Heart right ventricle (tissue), 16 donors: ENCODE measurements around the gene PATJ. TPM values are rescaled to one million over a fixed set of nuclear protein-coding genes. Genes with fewer than 3 reads are reported as not detected.

Source experiments
- ATAC-seq, 8 donors: fragments of 200-7000 bp; cut with Tn5 transposase; one replicate each; pipeline ENCODE4 v1.9.1; 2020; ENCODE audit warnings: mild to moderate bottlenecking in 8 of 8, moderate library complexity in 8 of 8, moderate number of reproducible peaks in 1 of 8
- DNase-seq, 2 donors: peaks; one replicate each; pipeline ENCODE4 v3.0.0-alpha.2; 2020
- H3K27ac ChIP-seq, 10 donors: fragments of 200-600 bp; sonication (generic) in 2 of 10; one replicate each; pipeline versions ENCODE4 v1.5.0 to v1.8.0; 2020 to 2022; ENCODE audit warnings: mild to moderate bottlenecking in 3 of 10
- H3K27me3 ChIP-seq, 7 donors: fragments of 200-600 bp; one replicate each; pipeline ENCODE4 v1.8.0; 2021 to 2022; ENCODE audit warnings: mild to moderate bottlenecking in 2 of 7
- H3K36me3 ChIP-seq, 9 donors: fragments of 200-600 bp; sonication (generic) in 1 of 9; one replicate each; pipeline versions ENCODE4 v1.5.0 to v1.8.0; 2020 to 2022; ENCODE audit warnings: mild to moderate bottlenecking in 2 of 9
- H3K4me1 ChIP-seq, 9 donors: fragments of 200-600 bp; sonication (generic) in 1 of 9; one replicate each; pipeline versions ENCODE4 v1.5.0 to v1.8.0; 2020 to 2022; ENCODE audit warnings: mild to moderate bottlenecking in 4 of 9
- H3K4me3 ChIP-seq, 10 donors: fragments of 200-600 bp; sonication (generic) in 2 of 10; one replicate each; pipeline versions ENCODE4 v1.5.0 to v1.8.0; 2020 to 2022; ENCODE audit warnings: mild to moderate bottlenecking in 7 of 10, moderate library complexity in 2 of 10
- H3K9me3 ChIP-seq, 11 donors: fragments of 200-600 bp in 10 of 11; sonication (generic) in 2 of 11; one replicate each; pipeline versions ENCODE4 v1.5.0 to v1.8.0; 2013 to 2022; ENCODE audit warnings: mild to moderate bottlenecking in 2 of 11, control low read depth in 1 of 11, moderate library complexity in 1 of 11
- CTCF ChIP-seq, 9 donors: fragments of 200-600 bp; sonication (generic) in 2 of 9; IDR thresholded peaks; one replicate each; pipeline versions ENCODE4 v1.5.0 to v1.8.0; 2021 to 2022; ENCODE audit warnings: antibody characterized with exemption in 9 of 9, mild to moderate bottlenecking in 5 of 9, moderate library complexity in 1 of 9
- WGBS, 2 donors: extraction: QIAGEN DNeasy Blood & Tissue Kit; methylation state at CpG; one replicate each; pipeline ENCODE4 v1.1.7; 2013; ENCODE audit warnings: inconsistent platforms in 1 of 2; 5-methylcytosine and 5-hydroxymethylcytosine counted together
- intact Hi-C, 10 donors: fragments of 100-400 bp; cut with DNase I; formaldehyde crosslinking; loops; one replicate each; pipeline versions ENCODE4 v1.11.1 to v1.14.2; 2022
- polyA plus RNA-seq, 2 donors: library from polyadenylated mRNA; stranded (reverse); fragments of 200-250 nt; gene quantifications; one replicate each; pipeline ENCODE4 v1.2.3, GENCODE V29; 2013
- total RNA-seq, 10 donors: library from RNA; stranded (reverse); fragmentation: NEBNext Ultra II Directional in 3 of 10; extraction: Animal tissue kit (Norgen Biotek cat#: 25700) in 3 of 10; gene quantifications; one replicate each; pipeline versions ENCODE4 v1.2.1 to v1.2.4, GENCODE V29; 2021 to 2023
- donor health status: Arrhythmogenic right ventricular cardiomyopathy.
- donor health status: ischemic (EF 13 %, LVEDD 7.1; RV severe dilation, severe dysfunction).
- donor health status: healthy with polysubstance abuse.
- donor health status: DM: no; HTN: yes; CAD: no.
- donor health status: DM: no; HTN: no; CAD: no.
- donor health status: ischemic (EF 25% LVEDD 6.9; RV normal size, moderate dysfunction).
- donor health status: ischemic (EF 25% LVEDD 5.7; RV mildly dilated, moderate dysfunction).
- donor health status: healthy.
- donor health status: DM: yes; HTN: yes; CAD: no.
- donor health status: Ischemic cardiomyopathy.
- donor health status: ischemic (EF 35%, LVEDD 5.7; RV mildly dilated, moderate dysfunction).
- donor health status: nonischemic (EF 11% LVEDD 7.7; RV severe dilation, severe dysfunction).
- donor health status: DM: yes; HTN: yes; CAD: no.
- donor health status: PGD.
- donor health status: ischemic (EF 29% LVEDD 5.4; RV normal size, mild dysfunction).
- donor health status: nonischemic (EF 23%, LVEDD 6.1; RV moderate dilation, normal function).

Gene PATJ
- total and polyA plus RNA-seq, 12 donors = 3.7 to 213 (median 119) TPM

- 48 to 49% methylated on average over 9 of the region's 9 CpGs for WGBS, 2 donors
- Histone ChIP-seq H3K27me3 (no peaks in the 10 kb centered on the region), H3K36me3 (no peaks in the 10 kb centered on the region), H3K27ac (peak overlapping the region; percentile 13 to 86 (median 76)), H3K9me3 (peaks cover 0 to 5% (median 0%) of the 10 kb centered on the region in 11 donors), H3K4me3 (peak overlapping the region in 9 of 10 donors; percentile 17 to 52 (median 43)), H3K4me1 (peaks cover 0 to 20% (median 0%) of the 10 kb centered on the region in 9 donors)
- intact Hi-C loops = loop anchor here (2.0 to 10.0 kb wide), 5 partner anchors 67 to 123 kb away; no protein-coding TSS in a partner anchor
- ATAC-seq (peak; percentile 45 to 81 (median 74)), DNase-seq (peak in 1 of 2 donors; percentile 38)
- no peak for TF ChIP-seq CTCF (IDR thresholded peaks at IDR 0.05)
These were observed 209.7 kb downstream of the PATJ start for GRCh38 chr1:61951731-61952580.

GRCh38 chr1:61952675-61953074, 210.4 kb downstream of the PATJ start:
- H3K4me1 ChIP-seq = peaks cover 0 to 21% (median 0%) of the 10 kb centered on the region in 9 donors
- no peaks in the 10 kb centered on the region for H3K27me3 ChIP-seq
- TF ChIP-seq CTCF (IDR thresholded peaks at IDR 0.05) = no peak
- H3K36me3 ChIP-seq = no peaks in the 10 kb centered on the region
- WGBS, 2 donors = 45 to 64% methylated on average over 1 of the region's 1 CpG
- H3K9me3 ChIP-seq = peaks cover 0 to 5% (median 0%) of the 10 kb centered on the region in 11 donors
- peak overlapping the region; percentile 13 to 86 (median 76) for H3K27ac ChIP-seq
- DNase-seq (no peak), ATAC-seq (peak in 4 of 8 donors; percentile 31 to 42 (median 40))
- intact Hi-C loops = loop anchor here (2.0 to 10.0 kb wide), 5 partner anchors 68 to 122 kb away; no protein-coding TSS in a partner anchor
- H3K4me3 ChIP-seq = peak overlapping the region in 9 of 10 donors; percentile 17 to 52 (median 43)

GRCh38 chr1:61953076-61953789, 211.0 kb downstream of the PATJ start:
- Histone ChIP-seq H3K4me3 (peak overlapping the region in 9 of 10 donors; percentile 17 to 52 (median 43)), H3K27me3 (no peaks in the 10 kb centered on the region), H3K4me1 (peaks cover 0 to 21% (median 0%) of the 10 kb centered on the region in 9 donors), H3K27ac (peak overlapping the region; percentile 13 to 86 (median 76)), H3K9me3 (peaks cover 0 to 5% (median 0%) of the 10 kb centered on the region in 11 donors), H3K36me3 (no peaks in the 10 kb centered on the region)
- DNase-seq (no peak), ATAC-seq (no peak)
- intact Hi-C loops = loop anchor here (2.0 to 10.0 kb wide), 5 partner anchors 68 to 122 kb away; no protein-coding TSS in a partner anchor
- no peak for TF ChIP-seq CTCF (IDR thresholded peaks at IDR 0.05)
- WGBS, 2 donors = 73 to 85% methylated on average over 2 of the region's 2 CpGs

GRCh38 chr1:61953790-61954150, 211.5 kb downstream of the PATJ start:
- Histone ChIP-seq H3K36me3 (no peaks in the 10 kb centered on the region), H3K27ac (peak overlapping the region; percentile 13 to 86 (median 76)), H3K27me3 (no peaks in the 10 kb centered on the region), H3K4me1 (peaks cover 0 to 21% (median 0%) of the 10 kb centered on the region in 9 donors), H3K9me3 (peaks cover 0 to under 1% (median 0%) of the 10 kb centered on the region in 11 donors), H3K4me3 (peak overlapping the region in 9 of 10 donors; percentile 17 to 52 (median 43))
- DNase-seq = no peak
- WGBS, 2 donors = 77 to 89% methylated on average over 3 of the region's 3 CpGs
- ATAC-seq = no peak
- intact Hi-C loops = loop anchor here (2.0 to 10.0 kb wide), 5 partner anchors 69 to 121 kb away; no protein-coding TSS in a partner anchor
- TF ChIP-seq CTCF (IDR thresholded peaks at IDR 0.05) = no peak
